ENCODE data around the gene ARHGAP33. TPM values are rescaled to one million over a fixed set of nuclear protein-coding genes. Genes with fewer than 3 reads are reported as not detected.

Gene ARHGAP33
- total RNA-seq, 6 experiments from 2014 or later, result 5.4 to 11.0 (median 8.8) TPM

GRCh38 chr19:35807633-35808032 lies 32.3 kb downstream of the ARHGAP33 start:
- no peak for TF ChIP-seq CTCF (IDR thresholded peaks at IDR 0.05)
- DNase-seq, result no peak
- H3K27me3 Mint-ChIP-seq (ENCODE audit: insufficient read depth), result peaks cover 48% of the 10 kb centered on the region
- H3K4me3 Mint-ChIP-seq, result no peak overlapping the region
- H3K36me3 Mint-ChIP-seq (ENCODE audit: low read depth), result no peaks in the 10 kb centered on the region
- no peaks in the 10 kb centered on the region for H3K4me1 Mint-ChIP-seq (ENCODE audit: low read depth)
- H3K27ac Mint-ChIP-seq, result no peak overlapping the region
- no peaks in the 10 kb centered on the region for H3K9me3 Mint-ChIP-seq

GRCh38 chr19:35811317-35812219 lies 36.2 kb downstream of the ARHGAP33 start:
- DNase-seq, result no peak
- Mint-ChIP-seq H3K4me3 (no peak overlapping the region), H3K27me3 (ENCODE audit: insufficient read depth) (peaks cover 30% of the 10 kb centered on the region), H3K9me3 (no peaks in the 10 kb centered on the region), H3K36me3 (ENCODE audit: low read depth) (no peaks in the 10 kb centered on the region), H3K27ac (no peak overlapping the region), H3K4me1 (ENCODE audit: low read depth) (no peaks in the 10 kb centered on the region)
- TF ChIP-seq CTCF (IDR thresholded peaks at IDR 0.05), result no peak

GRCh38 chr19:35812220-35813042 lies 37.1 kb downstream of the ARHGAP33 start, which contains the start of gene PRODH2:
Gene PRODH2, minus strand, starts transcription at chr19:35812845. Its CDS starts 40 bp downstream, at chr19:35812805.
- Mint-ChIP-seq H3K9me3 (no peaks in the 10 kb centered on the region), H3K27ac (no peak within 1 kb of the TSS), H3K27me3 (ENCODE audit: insufficient read depth) (peaks cover 28% of the 10 kb centered on the region), H3K36me3 (ENCODE audit: low read depth) (no peaks in the 10 kb centered on the region), H3K4me1 (ENCODE audit: low read depth) (no peaks in the 10 kb centered on the region), H3K4me3 (no peak within 1 kb of the TSS)
- no peak for DNase-seq
- no peak for TF ChIP-seq CTCF (IDR thresholded peaks at IDR 0.05)

GRCh38 chr19:35813043-35813890 lies 37.9 kb downstream of the ARHGAP33 start:
- Mint-ChIP-seq H3K27ac (no peak overlapping the region), H3K27me3 (ENCODE audit: insufficient read depth) (peaks cover 27% of the 10 kb centered on the region)

More at GRCh38 chr19:35813043-35813890, 37.9 kb downstream of the ARHGAP33 start:
- no peaks in the 10 kb centered on the region for H3K36me3 Mint-ChIP-seq (ENCODE audit: low read depth)
- TF ChIP-seq CTCF (IDR thresholded peaks at IDR 0.05), result no peak
- no peaks in the 10 kb centered on the region for H3K9me3 Mint-ChIP-seq
- no peaks in the 10 kb centered on the region for H3K4me1 Mint-ChIP-seq (ENCODE audit: low read depth)
- DNase-seq, result no peak
- H3K4me3 Mint-ChIP-seq, result no peak overlapping the region
